Measurements from ENCODE around the gene GTF3C1. TPM values are rescaled to one million over a fixed set of nuclear protein-coding genes. Genes with fewer than 3 reads are reported as not detected.

Gene GTF3C1
- total RNA-seq, 4 donors from 2014 or later: 58.5 to 120 (median 112) TPM

DNA sequence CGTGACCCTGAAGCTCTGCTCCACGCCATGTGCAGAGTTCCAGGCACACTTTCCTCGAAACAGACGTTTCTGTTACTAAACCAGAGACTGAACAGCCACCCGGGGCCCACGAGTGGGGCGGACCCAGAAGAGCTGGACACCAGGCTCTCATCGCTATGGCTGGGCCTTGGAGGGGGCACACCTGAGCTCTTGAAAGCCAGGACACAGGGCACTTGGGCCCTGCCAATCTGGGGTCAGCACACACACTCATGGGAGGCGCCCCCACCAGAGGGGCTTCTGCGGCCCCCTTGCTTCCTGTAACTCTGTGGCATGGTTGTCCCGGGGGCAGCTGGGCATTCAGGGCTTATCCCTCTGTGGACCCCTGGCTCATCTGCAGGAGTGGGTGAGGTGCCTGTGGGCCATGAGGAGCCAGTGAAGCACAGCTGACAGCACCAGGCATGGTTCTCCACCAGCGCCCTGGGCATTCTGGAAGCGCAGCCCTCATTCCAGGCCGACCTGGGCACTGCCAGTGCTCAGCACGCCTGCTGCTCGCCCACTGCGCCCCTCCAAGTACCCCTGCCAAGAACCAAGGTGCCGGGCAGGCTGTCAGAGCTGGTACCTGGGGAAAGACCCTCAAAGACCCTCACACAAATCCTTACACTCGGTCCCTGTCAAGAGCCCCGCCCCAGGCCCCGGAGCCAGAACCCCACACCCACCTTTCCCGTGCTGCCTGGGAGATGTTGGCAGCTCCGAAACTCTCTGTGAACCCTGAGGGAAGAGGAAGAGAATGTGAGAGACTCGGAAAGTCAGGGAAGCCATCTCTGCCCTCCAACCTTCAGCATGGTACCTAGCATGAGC lies 86.6 kb downstream of the GTF3C1 start:
- Histone ChIP-seq H3K9me3 (no peaks in the 10 kb centered on the region), H3K4me1 (peaks cover 0 to 7% of the 10 kb centered on the region in 2 donors), H3K27ac (no peak overlapping the region), H3K27me3 (no peaks in the 10 kb centered on the region), H3K36me3 (peaks cover 78 to 87% of the 10 kb centered on the region in 2 donors), H3K4me3 (replicated peaks in 1 of 3) (no peak overlapping the region)
- WGBS, 2 donors: 92 to 95% methylated on average over 6 to 20 of the region's 24 CpGs
- intact Hi-C loops (cut with DNase I): loop anchor here (5.0 to 10.0 kb wide), 2 partner anchors 226 to 288 kb away; no protein-coding TSS in a partner anchor
- DNase-seq: no peak
- no peak for TF ChIP-seq POLR2A (IDR thresholded peaks at IDR 0.05)
- TF ChIP-seq, protein P1, sequence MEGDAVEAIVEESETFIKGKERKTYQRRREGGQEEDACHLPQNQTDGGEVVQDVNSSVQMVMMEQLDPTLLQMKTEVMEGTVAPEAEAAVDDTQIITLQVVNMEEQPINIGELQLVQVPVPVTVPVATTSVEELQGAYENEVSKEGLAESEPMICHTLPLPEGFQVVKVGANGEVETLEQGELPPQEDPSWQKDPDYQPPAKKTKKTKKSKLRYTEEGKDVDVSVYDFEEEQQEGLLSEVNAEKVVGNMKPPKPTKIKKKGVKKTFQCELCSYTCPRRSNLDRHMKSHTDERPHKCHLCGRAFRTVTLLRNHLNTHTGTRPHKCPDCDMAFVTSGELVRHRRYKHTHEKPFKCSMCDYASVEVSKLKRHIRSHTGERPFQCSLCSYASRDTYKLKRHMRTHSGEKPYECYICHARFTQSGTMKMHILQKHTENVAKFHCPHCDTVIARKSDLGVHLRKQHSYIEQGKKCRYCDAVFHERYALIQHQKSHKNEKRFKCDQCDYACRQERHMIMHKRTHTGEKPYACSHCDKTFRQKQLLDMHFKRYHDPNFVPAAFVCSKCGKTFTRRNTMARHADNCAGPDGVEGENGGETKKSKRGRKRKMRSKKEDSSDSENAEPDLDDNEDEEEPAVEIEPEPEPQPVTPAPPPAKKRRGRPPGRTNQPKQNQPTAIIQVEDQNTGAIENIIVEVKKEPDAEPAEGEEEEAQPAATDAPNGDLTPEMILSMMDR (IDR thresholded peaks at IDR 0.05): no peak

DNA sequence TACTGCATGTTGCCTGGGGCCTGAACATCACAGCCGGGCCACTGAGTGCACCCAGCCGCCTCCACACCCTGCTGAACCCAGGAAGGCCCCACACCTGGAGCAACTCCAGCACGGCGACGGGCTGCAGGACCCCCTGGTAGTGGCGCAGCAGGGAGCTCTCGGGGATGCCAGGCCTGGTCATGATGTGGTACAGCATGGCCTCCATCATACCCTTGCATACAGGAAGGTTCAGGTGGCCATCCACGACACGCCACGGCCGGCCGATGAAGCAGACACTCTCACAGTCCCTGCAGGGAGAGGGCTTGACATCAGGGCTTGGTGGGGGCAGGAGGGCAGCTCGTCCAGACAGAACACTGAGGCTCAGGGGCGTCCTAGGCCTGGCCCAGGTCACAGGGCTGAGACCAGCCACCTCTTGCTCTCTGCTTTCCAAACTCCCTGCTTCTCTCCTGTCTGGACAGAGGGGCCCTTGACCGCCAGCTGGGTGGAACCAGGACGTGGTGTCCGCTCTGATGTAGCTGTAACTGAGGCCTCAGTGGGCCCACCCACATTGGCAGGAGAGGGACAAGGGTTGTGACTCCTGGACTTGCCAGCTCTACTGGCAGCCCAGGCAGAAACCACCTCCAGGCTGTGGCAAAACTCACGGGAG lies 87.4 kb downstream of the GTF3C1 start:
- Histone ChIP-seq H3K36me3 (peaks cover 71 to 80% of the 10 kb centered on the region in 2 donors), H3K27me3 (no peaks in the 10 kb centered on the region), H3K27ac (no peak overlapping the region), H3K9me3 (no peaks in the 10 kb centered on the region), H3K4me1 (peaks cover 0 to 7% of the 10 kb centered on the region in 2 donors), H3K4me3 (replicated peaks in 1 of 3) (no peak overlapping the region)
- DNase-seq: peak; percentile 31 to 39
- 88 to 93% methylated on average over 9 to 14 of the region's 18 CpGs for WGBS, 2 donors
- TF ChIP-seq POLR2A (IDR thresholded peaks at IDR 0.05): no peak
- TF ChIP-seq, protein P1 (IDR thresholded peaks at IDR 0.05): no peak
- intact Hi-C loops (cut with DNase I): loop anchor here (5.0 to 10.0 kb wide), 2 partner anchors 225 to 288 kb away; no protein-coding TSS in a partner anchor

DNA sequence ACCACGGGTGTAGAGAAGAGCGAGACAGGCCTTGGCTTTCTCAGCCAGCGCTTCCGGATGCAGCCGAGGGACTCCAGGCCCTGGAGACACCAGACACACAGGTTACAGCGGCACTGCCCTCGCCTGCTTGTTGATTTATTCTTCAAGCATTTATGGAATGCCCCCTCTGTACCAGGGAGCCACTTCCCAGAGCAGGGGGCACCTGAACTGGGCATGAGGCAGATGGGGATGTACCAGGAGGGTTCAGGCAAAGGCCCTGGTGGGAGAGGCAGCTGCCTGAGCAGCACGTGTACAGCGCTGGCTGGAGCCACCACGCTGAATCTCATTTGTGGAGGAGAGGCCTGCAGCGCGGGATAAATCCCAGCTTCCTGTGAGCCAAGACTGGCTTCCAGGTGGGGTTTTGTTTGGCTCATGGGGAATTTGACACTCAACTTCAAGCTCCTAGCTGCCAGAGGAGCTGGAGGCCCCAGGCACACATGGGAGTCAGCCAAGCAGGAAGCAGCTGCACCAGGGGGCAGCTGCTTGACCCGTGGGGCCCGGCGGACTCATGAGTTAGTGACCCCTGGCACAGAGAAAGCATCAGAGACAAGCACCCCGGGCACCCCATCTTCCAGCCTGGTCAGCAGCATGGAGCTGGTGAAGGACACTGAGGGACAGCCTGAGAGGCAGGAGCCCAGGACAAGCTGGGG lies 88.1 kb downstream of the GTF3C1 start:
- no peaks in the 10 kb centered on the region for H3K9me3 ChIP-seq
- DNase-seq: no peak
- peaks cover 0 to 7% of the 10 kb centered on the region in 2 donors for H3K4me1 ChIP-seq
- no peaks in the 10 kb centered on the region for H3K27me3 ChIP-seq
- WGBS, 2 donors: 78 to 79% methylated on average over 12 to 15 of the region's 16 CpGs
- H3K4me3 ChIP-seq (replicated peaks in 1 of 3): no peak overlapping the region
- TF ChIP-seq, protein P1 (IDR thresholded peaks at IDR 0.05): no peak
- TF ChIP-seq POLR2A (IDR thresholded peaks at IDR 0.05): no peak
- intact Hi-C loops (cut with DNase I): loop anchor here (5.0 to 10.0 kb wide), 2 partner anchors 224 to 287 kb away; no protein-coding TSS in a partner anchor
- H3K27ac ChIP-seq: peak overlapping the region in 1 of 3 donors; percentile 28
- H3K36me3 ChIP-seq: peaks cover 64 to 73% of the 10 kb centered on the region in 2 donors

DNA sequence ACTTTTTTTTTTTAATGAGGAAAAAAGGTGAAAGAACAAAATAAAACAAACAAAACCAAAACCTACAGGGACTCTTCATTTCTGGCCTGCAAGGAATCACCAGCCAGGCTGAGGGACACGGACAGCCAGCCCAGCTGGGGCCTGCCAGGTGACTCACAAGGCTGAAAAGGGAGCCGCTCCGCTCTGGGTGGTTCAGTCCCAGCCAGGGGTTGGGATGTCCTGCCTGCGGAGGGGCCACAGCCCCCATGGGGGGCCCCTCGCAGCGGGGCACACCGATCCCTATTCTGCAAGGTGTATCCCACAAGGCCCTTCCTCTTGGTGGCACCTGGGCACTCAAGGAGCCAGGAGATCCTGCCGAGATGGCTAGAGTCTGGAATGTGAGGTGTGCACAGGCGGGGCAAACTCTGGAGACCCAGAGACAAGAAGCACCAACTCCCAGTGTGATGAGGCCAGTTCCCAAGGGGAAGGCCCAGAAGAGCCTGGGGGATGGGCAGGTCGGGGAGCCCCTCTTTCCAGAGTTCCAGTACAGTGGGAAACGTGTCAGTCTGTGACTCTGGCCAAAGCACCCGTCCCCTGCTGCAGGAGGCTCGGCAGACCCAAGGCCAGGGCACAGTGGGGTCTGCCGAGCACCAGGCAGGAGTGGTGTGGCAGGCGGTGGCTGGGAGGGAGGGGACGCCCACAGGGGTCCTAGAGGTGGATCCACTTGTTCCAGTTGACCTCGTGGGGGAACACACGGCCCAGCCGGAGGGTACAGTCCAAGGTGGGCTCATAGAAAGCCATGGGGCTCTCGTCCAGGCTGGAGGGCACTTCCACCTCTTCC lies 88.8 kb downstream of the GTF3C1 start:
- H3K27me3 ChIP-seq: no peaks in the 10 kb centered on the region
- intact Hi-C loops (cut with DNase I): loop anchor here (5.0 to 10.0 kb wide), 2 partner anchors 224 to 286 kb away; no protein-coding TSS in a partner anchor
- H3K9me3 ChIP-seq: no peaks in the 10 kb centered on the region
- TF ChIP-seq POLR2A (IDR thresholded peaks at IDR 0.05): no peak
- TF ChIP-seq, protein P1 (IDR thresholded peaks at IDR 0.05): no peak
- H3K36me3 ChIP-seq: peaks cover 56 to 65% of the 10 kb centered on the region in 2 donors
- peaks cover 0 to 7% of the 10 kb centered on the region in 2 donors for H3K4me1 ChIP-seq
- no peak overlapping the region for H3K4me3 ChIP-seq (replicated peaks in 1 of 3)
- DNase-seq: no peak
- 77 to 86% methylated on average over 10 to 18 of the region's 20 CpGs for WGBS, 2 donors
- H3K27ac ChIP-seq: peak overlapping the region in 1 of 3 donors; percentile 28

All from thyroid gland (tissue), 4 donors.